GM18502 (cell line): ENCODE results near the gene MID2.
"Not testable (repeated sequence)": the region's sequence is repeated elsewhere in the genome, so short reads cannot be mapped to it uniquely, and the experiment has no call there.

Experiments used
- ATAC-seq: cut with Tn5 transposase; IDR thresholded peaks from one replicate; pipeline ENCODE4 v1.9.1; 2021; ENCODE audit warnings: mild to moderate bottlenecking; ENCODE audit not compliant: unreplicated experiment, poor library complexity

The MID2 gene

DNA sequence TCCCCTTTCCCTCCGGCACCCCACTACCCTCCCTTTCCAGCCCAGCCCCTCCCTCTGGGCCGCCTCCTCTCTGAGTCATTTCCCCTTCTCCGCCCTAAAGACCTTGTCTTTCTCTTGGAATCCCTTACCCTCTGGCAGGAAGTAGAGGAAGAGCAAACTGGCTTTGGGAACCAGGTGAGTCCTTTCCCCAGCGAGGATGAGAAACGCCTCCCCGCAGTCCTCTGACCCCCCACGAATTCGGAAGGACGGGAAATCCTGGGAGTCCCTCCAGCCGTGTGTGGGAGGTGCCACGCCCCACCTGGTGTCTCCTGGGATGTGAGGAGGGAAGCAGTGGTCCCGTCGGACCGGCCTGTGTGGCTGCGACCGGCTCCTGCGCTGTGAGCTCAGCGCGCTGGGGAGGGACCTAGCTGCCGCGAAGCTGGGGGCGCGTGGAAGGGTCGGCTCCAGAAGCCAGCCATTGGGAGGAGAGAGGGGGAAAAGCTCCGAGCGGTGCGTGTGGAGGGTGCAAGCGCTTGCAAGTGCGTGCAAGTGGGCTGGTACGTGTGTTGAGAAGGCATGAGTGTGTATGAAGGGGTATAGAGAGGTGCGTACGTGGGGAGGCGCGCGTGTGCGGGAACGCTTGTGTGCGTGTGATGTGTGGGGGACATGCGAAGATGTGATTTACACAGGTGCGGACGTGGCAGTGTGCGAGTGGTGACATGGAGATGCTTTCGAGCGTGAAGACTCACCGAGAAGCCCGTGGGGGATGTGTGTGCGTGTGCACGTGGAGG lies 110.2 kb downstream of the MID2 start:
- ATAC-seq: no peak

DNA sequence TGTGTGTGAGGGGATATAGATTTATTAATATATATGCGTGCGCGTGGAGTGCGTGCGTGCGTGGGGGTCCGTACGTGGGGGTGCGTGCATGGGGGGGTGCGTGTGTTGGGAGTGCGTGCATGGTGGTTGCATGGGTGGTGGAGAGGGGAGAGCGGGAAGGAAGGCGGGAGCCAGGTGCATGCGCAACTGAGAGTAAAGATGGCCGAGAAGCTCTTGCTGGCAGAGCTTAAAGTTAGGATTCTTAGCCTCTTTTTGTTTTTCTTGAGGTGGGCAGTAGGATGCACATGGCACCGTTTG lies 110.7 kb downstream of the MID2 start:
- no peak for ATAC-seq

DNA sequence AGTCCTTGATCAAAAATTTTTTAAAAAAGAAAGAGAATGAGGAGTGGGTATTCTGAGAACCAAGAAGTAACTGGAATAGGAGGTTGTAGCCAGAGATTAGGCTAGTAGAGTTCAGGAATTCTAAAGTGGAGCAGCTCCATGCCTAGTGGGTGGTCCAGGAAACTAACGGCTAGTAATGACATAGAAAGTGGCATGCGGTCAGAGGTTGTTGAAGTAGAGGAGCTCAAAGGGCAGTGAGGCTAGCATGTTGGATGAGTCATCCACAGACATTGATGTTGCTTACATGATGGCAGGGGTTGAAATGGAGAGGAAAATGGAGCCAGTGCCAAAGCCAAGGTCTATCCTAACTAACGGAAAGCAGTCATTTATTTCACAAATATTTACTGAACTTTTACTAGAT lies 114.4 kb downstream of the MID2 start:
- no peak for ATAC-seq

DNA sequence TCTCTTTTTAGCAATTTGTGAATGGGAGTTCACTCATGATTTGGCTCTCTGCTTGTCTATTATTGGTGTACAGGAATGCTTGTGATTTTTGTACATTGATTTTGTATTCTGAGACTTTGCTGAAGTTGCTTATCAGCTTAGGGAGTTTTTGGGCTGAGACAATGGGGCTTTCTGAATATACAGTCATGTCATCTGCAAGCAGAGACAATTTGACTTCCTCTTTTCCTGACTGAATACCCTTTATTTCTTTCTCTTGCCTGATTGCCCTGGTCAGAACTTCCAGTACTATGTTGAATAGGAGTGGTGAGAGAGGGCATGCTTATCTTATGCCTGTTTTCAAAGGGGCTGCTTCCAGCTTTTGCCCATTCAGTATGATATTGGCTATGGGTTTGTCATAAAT lies 129.7 kb downstream of the MID2 start:
- not testable (repeated sequence) for ATAC-seq

DNA sequence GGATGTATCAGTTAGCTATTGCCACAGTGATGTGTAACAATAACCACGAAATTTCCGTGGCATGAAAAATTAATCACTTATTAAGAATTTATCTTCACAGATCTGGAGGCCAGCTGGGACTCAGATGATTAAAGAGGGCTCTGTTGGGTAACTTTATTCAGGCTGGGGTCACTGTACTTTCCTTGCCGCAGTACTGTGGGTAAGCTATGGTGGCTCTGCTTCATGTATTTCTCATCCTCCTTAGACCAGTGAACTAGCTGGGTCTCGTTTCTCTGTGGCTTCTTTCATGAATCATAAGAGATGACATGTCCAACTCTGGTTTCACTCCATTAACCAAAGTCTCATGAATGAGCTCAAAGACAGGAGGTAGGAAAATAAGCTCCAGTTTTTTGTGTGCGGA lies 143.0 kb downstream of the MID2 start:
- ATAC-seq: no peak

DNA sequence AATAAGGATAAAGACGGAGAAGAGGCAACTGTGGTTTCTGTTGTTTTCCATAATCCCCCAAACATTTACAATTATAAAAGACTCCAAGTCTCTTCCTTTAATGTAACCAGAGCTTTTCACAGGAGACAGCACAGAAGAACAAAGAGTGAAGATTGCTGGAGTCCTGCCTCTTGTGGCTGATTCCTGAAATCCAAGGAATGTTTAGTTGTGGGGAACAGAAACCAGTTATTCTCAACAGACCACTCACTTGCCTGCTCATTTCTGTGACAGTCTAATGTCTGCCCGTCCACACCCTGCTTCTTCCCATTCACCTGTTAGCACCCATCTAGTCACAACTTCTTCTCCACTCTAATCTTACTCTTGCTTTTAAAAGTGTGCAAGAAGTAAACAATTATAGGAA lies 144.4 kb downstream of the MID2 start:
- no peak for ATAC-seq

DNA sequence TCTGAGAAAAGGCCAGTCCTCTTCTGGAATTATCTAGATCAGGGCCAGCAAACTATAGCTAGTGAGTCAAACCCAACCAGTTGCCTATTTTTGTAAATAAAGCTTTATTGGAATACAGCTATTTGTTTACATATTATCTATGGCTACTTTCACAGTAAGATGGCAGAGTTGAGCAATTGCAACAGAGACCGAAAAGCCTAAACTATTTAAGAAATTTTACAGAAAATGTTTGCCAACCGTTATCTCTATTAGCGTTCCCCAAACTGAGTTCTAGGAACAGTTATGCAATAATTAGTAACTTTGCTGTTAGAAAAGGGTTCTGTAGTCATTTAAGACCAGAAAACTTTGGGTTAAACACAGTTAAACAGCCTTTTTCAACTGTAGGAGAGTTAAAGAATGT lies 146.0 kb downstream of the MID2 start:
- no peak for ATAC-seq
